Measurements from ENCODE around the gene HEPACAM2. TPM values are rescaled to one million over a fixed set of nuclear protein-coding genes. Genes with fewer than 3 reads are reported as not detected.

HEPACAM2 gene
- total and polyA plus RNA-seq, 2 of the 8 experiments (the other 6 are each of a cell fraction or from before 2014, with no cell fraction given): not detected

DNA sequence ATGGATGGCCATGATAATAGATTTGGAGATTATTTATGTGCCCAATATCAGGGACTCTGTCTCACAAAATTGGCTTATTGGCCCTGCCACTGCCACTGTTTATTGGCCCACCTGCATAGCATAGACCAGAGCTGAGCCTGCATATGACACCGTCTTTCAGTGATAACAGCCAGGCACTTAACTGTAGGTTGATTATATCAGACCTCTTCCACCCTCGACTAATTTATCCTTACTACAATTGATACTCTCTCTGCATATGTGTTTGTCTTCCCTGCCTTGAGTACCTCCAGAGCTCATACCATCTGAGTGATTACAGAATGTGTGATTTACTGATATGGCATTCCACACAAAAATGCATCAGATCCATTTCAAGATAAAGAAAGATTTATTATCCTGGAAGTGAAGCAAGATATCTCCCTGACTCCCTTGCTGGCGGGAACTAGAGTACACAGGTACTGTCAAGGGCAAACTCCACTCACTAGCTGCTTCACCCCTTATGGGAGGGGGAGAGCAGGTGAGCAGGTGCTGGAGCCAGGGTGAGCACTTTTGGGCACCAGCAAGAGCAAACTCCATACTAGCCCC is 65.0 kb downstream of the HEPACAM2 start:
- FAIRE-seq: no peak
- Histone ChIP-seq H3K56ac (replicated peaks; ENCODE audit: insufficient read length, low read depth, low read length) (no peak overlapping the region), H2BK20ac (ENCODE audit: low read length) (no peak overlapping the region), H3K79me2 (ENCODE audit: control insufficient read depth in 1 of 2, insufficient read depth in 2 of 2, low read length in 2 of 2) (no peaks in the 10 kb centered on the region), H4K91ac (replicated peaks; ENCODE audit: insufficient read length, low read length) (no peak overlapping the region), H3K27me3 (replicated peaks in 1 of 4; ENCODE audit: control insufficient read depth in 3 of 4, extremely low read depth in 1 of 4, insufficient read depth in 3 of 4, low read length in 3 of 4) (no peaks in the 10 kb centered on the region), H3K4me3 (ENCODE audit: extremely low read depth in 1 of 4, insufficient read depth in 2 of 4, low read depth in 3 of 4, low read length in 4 of 4) (no peak overlapping the region), H2BK5ac (ENCODE audit: low read depth, low read length) (no peak overlapping the region), H3K9ac (replicated peaks in 1 of 4; ENCODE audit: extremely low read depth in 1 of 4, low read depth in 3 of 4, low read length in 3 of 4) (no peak overlapping the region), H2BK12ac (ENCODE audit: low read depth, low read length) (no peak overlapping the region), H3K18ac (ENCODE audit: extremely low read depth, low read length) (no peak overlapping the region), H4K20me1 (replicated peaks in 1 of 2; ENCODE audit: control insufficient read depth in 1 of 2, insufficient read depth in 2 of 2, low read length in 2 of 2) (no peaks in the 10 kb centered on the region), H2BK15ac (ENCODE audit: low read length) (no peak overlapping the region), H3K79me1 (ENCODE audit: low read depth, low read length) (no peaks in the 10 kb centered on the region), H2AK5ac (ENCODE audit: low read depth, low read length) (no peak overlapping the region), H3K36me3 (ENCODE audit: control insufficient read depth in 2 of 4, insufficient read depth in 4 of 4, low read length in 3 of 4) (no peaks in the 10 kb centered on the region), H3K4me1 (replicated peaks in 1 of 4; ENCODE audit: control insufficient read depth in 3 of 4, insufficient read depth in 4 of 4, low read length in 3 of 4) (no peaks in the 10 kb centered on the region), H3K4me2 (ENCODE audit: insufficient read depth in 1 of 2, low read depth in 2 of 2, low read length in 2 of 2) (no peak overlapping the region), H3K23ac (ENCODE audit: insufficient read length) (no peak overlapping the region), H3K27ac (ENCODE audit: low read depth, low read length) (no peak overlapping the region), H4K5ac (ENCODE audit: insufficient read length, low read depth, low read length) (no peak overlapping the region), H2BK120ac (replicated peaks; ENCODE audit: low read depth, low read length) (no peak overlapping the region), H4K8ac (ENCODE audit: extremely low read depth, insufficient read depth, low read length) (no peak overlapping the region), H2AFZ (ENCODE audit: low read length) (no peak overlapping the region), H3K9me3 (ENCODE audit: insufficient read depth in 2 of 2, low read depth in 1 of 2, low read length in 1 of 2) (no peaks in the 10 kb centered on the region), H3K23me2 (ENCODE audit: low read depth, low read length) (no peaks in the 10 kb centered on the region), H3K14ac (ENCODE audit: insufficient read length) (no peak overlapping the region), H3K4ac (replicated peaks; ENCODE audit: insufficient read length, low read depth, low read length) (no peak overlapping the region)
- CTCF ChIA-PET (ENCODE audit: partially characterized antibody): interaction anchor here (0.6 to 1.3 kb wide), 2 partner anchors 9 to 21 kb away, joined by 3 read pairs; no protein-coding TSS in a partner anchor
- WGBS, 2 experiments (ENCODE audit: extremely low coverage in 1 of 2, insufficient coverage in 1 of 2, insufficient read length in 1 of 2, insufficient replicate concordance in 2 of 2, low coverage in 1 of 2, low lambda C conversion rate in 2 of 2, missing lambda C conversion rate in 1 of 2): 84% methylated on average over 3 of the region's 3 CpGs; no CpG with 5 or more reads in 1 of the 2 experiments
- DNase-seq (ENCODE audit: low read depth in 1 of 2, low spot score in 2 of 2): no peak
- POLR2A ChIA-PET (ENCODE audit: partially characterized antibody): no interaction called here
- TF ChIP-seq POLR2AphosphoS5 (IDR thresholded peaks at IDR 0.05; ENCODE audit: low read depth, low read length) (no peak), CBX5 (IDR thresholded peaks at IDR 0.05; ENCODE audit: low read depth, low read length) (no peak), ZNF274 (IDR thresholded peaks at IDR 0.05; ENCODE audit: borderline replicate concordance, extremely low read depth, low read length) (no peak), RXRA (IDR thresholded peaks at IDR 0.05; ENCODE audit: insufficient read depth, low read depth, low read length) (no peak), GABPA (IDR thresholded peaks at IDR 0.05; ENCODE audit: borderline replicate concordance, insufficient read depth, low read length) (no peak)
- TF ChIP-seq, protein P1, sequence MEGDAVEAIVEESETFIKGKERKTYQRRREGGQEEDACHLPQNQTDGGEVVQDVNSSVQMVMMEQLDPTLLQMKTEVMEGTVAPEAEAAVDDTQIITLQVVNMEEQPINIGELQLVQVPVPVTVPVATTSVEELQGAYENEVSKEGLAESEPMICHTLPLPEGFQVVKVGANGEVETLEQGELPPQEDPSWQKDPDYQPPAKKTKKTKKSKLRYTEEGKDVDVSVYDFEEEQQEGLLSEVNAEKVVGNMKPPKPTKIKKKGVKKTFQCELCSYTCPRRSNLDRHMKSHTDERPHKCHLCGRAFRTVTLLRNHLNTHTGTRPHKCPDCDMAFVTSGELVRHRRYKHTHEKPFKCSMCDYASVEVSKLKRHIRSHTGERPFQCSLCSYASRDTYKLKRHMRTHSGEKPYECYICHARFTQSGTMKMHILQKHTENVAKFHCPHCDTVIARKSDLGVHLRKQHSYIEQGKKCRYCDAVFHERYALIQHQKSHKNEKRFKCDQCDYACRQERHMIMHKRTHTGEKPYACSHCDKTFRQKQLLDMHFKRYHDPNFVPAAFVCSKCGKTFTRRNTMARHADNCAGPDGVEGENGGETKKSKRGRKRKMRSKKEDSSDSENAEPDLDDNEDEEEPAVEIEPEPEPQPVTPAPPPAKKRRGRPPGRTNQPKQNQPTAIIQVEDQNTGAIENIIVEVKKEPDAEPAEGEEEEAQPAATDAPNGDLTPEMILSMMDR (IDR thresholded peaks at IDR 0.05; ENCODE audit: control extremely low read depth in 1 of 3, insufficient read depth in 1 of 3, low read depth in 1 of 3, low read length in 3 of 3): no peak
